HG02642 (cell line): ENCODE measurements around the gene SH3GL2.

Source experiments
- ATAC-seq: cut with Tn5 transposase; IDR thresholded peaks from one replicate; pipeline ENCODE4 v1.9.1; 2021; ENCODE audit warnings: mild to moderate bottlenecking; ENCODE audit not compliant: unreplicated experiment, poor library complexity

The SH3GL2 gene

DNA sequence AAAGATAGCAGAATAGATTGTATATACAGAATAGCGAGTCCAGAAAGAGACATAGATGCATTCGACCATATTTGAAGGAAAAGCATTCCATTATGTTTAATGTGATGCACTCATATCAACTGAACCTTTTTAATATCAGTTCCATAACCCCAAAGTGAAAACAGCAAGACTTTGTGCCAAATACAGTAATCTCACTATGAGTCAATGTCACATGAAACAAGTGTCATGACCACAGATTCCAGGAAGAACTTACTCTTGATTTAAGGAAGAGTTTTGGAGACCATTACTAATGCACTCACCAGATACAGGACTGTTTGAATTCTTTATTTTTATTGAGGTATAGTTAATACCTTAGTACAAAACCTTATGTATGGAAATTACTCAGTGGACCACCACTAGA is 220.5 kb downstream of the SH3GL2 start:
- no peak for ATAC-seq

DNA sequence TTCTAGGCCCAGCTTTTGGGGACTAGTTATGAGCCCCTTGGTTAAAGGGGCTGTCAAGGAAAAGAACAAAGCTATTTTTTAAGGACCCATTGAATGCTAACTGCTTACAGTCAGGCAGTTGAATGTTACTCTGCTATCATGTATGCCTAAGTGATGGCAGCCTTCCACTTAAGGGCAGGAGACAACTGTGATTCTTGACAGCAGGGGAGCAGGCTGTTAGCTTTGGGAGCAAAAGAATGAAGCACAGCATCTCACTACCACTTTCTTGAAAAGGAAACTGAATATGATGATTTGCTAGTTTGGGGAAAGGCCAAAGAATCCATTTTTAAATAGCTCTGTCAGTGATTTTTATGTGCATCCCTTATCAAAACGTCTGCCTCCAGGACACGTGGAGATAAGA is 221.6 kb downstream of the SH3GL2 start:
- ATAC-seq = no peak

DNA sequence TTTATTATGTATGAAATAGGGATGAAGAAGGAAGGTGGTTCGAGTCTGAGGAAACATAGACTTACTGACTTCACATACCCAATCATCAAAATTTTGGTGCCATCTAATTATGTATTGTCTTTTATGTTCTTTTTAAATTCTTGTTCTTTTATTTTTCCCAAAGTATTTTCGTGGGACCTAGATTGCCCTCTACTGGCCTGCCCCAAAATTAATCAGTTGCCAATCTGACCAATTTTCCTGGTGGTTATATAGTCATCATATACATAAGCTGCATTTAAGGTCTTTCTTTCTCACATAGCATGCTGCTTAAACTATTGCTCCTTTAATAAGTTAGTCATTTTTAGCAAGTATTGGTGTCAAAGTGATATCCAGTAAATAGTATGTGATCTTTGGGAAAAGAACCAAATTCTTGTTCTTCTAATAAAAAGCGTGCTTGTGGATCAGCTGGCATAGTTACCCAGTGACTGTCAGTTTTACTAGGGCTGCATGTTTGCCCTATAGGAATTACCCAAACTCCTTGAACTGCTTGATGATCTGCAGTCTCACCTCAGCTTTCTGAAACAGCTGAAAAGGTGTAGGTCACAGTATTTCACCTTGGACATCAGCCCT is 223.5 kb downstream of the SH3GL2 start:
- ATAC-seq = no peak

DNA sequence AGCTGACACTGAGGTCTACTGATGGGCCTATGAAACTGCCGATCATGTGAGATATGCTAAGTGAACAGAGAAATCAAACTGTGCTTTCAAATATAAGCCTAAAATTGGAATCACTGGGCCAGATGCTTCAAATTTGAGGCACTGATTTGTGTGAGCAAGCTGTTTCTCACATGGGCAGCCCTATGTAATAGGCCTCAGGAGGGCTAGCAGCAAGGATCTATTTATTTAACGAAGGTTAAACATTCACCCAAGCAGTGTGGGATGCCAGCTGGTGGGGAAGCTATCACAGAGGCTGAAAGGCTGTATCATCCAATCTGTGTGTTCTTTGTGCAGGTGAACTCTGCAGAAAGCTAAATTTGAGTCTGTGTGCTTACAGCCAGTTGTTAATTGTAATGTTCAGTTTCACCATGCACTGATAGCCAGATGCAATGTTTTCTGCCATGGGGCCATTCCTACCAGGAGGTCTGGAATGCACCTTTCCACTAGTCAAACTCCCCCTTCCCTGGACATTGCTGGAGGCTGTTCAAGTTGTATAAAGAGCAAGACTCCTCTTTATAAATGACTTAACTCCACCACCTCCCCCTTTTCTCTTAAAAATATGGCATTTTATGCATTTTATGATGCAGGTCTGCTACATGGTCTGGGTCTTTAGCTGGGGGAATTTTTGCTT is 228.9 kb downstream of the SH3GL2 start:
- no peak for ATAC-seq

DNA sequence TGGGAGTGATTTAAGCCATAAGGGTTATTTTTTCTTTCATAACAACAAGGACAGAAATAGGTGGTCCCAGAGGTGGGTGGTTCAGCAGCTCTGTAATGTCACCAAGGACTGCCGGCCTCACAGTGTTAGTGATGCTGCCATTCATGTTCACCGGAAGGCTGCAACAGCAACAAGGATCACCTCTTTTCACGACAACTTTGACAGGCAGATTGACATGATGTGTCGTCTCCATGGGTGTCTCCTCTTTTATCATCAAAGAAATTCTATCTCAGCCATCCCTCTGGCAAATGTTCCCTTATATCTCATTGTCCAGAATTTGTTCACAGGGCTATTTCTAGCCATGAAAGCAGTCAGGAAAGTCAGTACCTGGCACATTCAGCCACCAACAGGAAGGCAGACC is 231.5 kb downstream of the SH3GL2 start:
- ATAC-seq = no peak

DNA sequence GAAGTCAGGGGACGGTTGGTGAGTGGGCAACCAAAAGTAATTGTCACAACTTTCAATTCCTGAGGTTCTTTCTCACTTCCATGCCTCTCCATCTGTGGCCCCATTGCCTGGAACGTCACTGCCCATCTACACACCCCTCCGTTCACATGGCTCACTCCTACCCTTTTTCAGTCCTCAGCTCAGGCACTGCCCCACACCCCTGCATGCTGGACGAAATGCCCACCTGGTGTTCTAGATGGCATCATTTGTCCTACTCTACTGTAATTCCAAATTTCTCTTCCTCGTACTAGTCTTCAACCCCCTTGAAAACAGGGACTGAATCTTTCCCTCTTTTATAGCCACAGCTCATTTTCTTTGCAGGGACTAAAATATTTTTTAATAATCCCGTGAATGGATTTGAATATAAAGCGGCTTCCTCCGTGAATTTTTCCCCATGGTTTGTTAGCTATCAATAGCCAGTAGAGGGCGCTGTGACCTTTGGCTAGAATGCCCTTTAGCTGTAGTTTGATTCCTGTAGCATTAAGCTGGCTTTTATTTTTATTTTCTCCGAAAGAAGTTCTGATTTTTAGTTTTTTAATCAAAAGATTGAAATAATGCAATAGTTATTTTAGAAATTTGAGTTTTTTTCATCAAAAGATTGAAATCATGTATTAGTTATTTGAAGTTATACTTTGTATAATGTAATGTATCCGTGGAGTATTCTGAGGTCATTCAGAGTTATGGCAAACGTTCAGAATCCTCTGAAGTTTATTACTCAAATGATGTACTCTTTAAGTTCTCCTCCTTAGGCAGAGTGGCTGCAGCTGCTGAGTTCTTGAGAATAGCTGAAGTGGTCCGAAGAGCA is 232.1 kb downstream of the SH3GL2 start:
- no peak for ATAC-seq

DNA sequence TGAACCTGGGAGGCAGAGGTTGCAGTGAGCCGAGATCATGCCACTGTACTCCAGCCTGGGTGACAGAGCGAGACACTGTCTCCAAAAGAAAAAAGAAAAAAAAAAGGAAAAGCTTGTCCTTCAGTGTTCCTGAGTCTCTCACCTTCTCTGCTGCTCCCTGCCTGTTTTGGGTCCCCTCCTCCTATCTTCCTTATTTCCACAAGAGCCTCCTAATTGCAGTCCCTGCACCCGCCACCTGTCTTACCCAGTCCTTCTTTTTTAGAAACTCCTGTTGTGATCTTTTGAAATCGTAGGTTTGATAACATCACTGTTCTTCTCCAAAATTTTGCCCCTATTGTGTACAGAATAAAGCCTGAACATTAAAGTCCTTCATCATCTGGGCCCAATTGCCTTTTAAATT is 234.9 kb downstream of the SH3GL2 start:
- no peak for ATAC-seq

DNA sequence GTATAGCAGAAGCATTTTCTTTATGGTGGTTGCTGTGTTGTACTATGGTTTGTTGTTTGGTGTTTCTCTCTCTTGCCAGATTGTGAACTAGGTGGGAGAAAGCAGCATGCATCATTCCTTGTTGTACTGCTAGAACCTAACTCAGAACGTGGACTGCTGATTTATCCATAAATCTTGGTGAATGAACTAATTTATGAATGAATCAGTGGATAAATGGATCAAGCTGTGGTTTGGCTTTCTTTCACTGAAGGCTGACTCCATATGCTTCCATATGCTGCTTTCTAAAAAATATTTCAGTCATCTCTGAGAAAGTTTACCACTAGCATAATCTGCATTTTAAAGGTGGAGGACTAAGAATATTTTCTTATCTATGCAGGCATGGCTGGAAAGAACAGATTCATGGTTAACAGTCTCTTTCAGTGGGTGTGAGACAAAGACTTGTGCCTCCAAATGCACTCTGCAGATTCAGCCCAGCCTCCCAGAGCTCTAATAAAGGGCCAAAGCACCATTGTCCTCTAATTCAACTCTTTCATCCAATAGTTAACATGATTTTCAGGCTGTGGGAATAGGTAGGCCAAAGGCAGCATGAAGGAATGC is 237.7 kb downstream of the SH3GL2 start:
- no peak for ATAC-seq

DNA sequence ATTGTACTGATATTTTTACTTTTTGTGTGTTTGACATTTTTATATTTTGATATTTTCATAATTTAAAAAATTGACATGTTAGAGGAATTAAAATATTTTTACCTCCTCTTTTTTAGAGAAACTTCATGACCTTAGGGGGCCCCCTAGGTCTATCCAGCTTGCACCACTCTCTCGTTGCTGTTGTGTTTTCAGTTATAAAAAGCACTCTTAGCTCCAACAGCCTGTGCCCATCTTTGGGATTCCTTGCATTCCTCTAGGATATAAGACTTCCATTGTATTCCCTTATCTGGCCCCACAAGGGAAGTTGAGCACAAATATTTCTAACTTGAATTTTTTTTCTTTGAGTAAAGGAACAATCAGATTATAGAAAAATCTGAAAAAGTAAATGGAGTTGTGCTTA is 245.3 kb downstream of the SH3GL2 start:
- ATAC-seq = no peak

DNA sequence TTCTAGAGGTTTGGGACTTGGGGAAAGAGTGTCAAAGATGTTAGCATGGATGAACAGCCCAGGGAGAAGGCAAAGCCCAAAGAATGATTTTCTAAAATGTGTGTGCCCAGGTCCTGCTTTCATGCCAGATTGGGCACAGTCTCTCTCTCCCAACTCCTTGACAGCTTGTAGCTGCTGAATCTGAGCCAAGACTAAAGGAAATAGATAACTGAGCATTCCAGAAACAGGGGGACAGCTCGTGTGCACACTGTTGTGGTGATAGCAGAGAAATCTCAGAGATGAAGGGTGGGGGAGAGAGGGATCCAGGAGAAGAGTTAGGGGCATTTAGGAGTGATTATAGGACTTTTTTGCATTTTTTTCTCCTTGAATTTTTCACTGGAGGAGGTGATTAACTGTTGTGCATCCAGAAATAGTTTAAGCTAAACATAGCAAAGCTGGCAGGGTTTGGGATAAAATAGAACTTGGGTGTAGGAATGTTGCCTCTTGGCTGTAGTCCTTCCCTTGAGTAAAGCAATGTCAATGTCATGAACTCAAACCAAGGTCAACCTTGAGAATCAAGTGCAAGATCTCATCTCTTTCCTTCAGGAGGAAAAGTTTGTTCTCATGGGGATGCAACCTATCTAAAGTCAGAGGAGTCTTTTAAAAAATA is 245.9 kb downstream of the SH3GL2 start:
- no peak for ATAC-seq

DNA sequence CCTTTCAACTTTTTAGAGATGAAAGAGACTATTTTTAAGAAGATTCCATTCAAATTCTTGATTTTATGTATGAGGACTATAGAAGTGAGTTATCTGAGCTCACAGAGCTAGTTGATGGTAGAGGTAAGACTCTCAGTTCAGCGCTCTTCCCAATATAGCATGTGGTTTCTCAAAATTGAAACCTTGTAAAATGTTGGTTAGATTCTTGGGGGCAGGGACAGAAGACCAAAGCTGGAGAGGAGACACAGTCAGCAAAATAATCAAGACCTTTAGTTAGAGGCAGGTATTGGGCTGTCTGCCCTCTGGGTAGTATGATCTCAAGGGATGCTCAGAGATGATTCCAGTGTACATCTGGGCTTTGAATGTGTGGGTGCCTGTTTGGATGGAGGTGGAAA is 246.4 kb downstream of the SH3GL2 start:
- no peak for ATAC-seq

DNA sequence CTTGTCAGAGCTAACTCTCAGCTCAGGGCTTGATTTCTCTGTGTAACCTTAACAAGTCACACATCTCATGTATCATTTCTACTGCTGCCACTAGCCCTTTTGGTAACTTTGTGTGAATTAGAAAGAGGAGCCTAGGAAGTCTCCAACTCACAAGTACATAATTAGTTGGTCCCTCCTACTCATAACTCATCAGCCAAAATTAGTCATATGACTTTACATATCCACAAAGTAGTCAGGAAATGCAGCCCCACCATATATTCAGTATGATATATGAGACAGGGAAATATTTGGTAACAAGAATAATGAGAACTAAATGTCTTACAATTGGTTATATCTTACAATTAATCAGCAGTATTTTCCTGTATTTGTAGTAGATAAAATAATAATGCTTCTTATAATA is 250.2 kb downstream of the SH3GL2 start:
- no peak for ATAC-seq

DNA sequence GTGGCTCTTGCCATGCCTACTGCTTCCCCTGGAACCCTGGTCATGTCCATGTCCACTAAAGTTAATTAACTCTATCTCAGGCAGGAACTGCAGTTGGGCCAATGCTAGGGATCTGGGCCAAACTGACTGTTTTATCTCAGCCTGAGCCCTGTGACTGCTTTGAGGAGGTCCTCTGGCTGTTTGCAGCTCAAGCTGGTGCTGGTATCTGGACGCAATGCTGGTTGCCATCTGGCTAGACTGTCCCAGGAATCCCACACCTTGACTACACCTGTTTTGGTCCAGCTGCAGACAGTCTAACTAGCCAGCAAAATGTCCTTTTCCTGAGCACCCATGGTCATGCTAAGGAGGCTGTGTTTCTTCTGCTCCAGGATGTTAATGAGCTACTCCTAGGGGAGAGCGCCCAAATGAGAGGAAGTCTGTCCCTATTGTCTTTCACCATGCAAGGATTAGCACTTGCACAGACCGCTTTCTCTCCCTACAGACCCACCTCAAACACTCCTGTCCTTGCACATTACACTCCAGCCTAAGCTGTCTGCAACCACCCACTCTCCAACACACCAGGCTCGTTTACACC is 251.0 kb downstream of the SH3GL2 start:
- no peak for ATAC-seq

DNA sequence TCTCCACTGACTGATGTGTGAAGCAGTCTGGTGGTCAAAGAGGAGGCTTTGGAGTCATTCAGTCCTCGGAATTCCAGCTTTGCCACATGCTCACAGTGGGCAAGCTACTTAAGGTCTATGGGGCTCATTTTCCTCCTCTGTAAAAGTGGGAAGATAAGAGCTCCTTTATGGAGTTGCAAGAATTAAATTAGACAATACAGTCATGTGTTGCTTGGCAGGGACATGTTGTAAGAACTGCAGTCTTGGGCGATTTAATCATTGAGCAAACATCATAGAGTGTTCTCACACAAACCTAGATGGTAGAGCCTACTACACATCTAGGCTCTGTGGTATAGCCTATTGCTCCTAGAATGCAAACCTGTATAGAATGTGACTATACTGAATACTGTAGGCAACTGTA is 253.9 kb downstream of the SH3GL2 start:
- ATAC-seq = no peak

DNA sequence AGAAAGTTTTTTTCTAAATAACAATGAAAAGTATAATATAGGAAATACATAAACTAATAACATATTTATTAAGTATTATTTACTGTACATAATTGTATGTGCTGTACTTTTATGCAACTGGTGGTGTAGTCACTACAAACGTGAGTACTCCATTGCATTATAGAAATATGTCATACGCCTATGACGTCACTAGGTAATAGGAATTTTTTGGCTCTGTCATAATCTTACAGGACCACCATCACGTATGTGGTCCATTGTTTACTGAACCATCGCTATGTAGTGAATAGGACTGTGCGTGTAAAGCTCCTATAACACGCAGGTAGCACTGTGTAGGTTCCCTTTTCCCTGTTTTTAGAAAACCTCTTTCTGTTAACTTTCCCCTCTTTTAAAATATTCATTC is 255.0 kb downstream of the SH3GL2 start:
- ATAC-seq = no peak

DNA sequence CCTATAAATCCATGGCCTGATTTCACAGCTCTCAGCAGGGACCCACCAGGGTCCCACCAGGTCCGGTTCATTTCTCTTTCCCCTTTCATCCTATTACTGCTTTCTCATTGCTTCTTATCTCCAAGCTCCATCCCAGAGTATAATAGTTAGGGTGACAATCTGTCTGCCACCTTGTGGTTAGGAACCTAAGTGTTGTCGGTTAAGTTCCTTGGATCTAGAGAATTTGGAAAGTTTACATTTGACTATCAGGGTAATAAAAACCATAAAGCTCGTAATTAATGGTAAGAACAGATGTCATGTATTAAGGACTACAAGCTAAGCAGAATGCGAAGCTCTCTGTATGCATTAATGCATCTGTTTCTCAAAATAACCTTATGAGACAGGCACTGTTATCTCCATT is 259.1 kb downstream of the SH3GL2 start:
- no peak for ATAC-seq

DNA sequence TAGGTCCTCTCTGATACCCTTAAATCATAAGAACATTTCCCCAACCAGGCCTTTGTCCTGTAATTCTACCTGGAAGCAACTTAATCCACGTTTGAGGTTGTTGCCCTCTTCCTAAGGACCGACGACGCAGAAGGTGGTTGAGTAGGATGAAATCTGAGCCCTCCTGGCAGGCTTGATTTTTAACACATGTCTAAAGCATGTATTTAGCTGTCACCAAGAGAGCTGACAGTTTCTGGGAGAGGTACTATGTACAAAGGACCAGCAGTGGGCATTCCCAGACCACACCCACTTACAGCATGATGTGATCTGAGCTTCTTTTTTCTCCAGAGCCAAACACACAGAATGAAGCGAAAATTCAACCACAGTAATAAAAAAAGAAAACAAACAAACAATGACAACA is 260.9 kb downstream of the SH3GL2 start:
- ATAC-seq = no peak

DNA sequence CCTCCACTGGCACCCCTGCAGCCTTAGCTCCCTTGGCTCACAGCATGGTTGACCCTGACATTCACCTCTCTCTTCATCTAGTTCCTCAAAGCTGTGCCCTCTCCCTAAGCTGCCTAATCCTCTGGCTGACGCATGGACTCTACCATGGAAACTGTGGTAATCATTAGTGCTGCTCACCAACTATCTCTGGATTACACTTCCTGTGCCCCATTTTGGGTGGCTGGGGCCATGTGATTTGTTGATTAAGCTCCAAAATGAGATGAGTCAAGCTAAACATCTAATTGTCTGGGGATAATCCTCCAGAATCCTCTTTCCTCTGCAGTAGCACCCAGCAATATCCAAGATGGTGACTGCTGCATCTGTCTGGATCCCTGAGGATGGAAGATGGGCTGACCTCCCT is 264.4 kb downstream of the SH3GL2 start:
- no peak for ATAC-seq
